Renal cortex interstitium (tissue), 11 donors: ENCODE measurements around the gene ARL5C. TPM values are rescaled to one million over a fixed set of nuclear protein-coding genes. Genes with fewer than 3 reads are reported as not detected.
"Not testable (repeated sequence)": the region's sequence is repeated elsewhere in the genome, so short reads cannot be mapped to it uniquely, and the experiment has no call there.

ENCODE experiments used
- DNase-seq, 11 donors: peaks; one replicate each; pipeline ENCODE4 v3.0.0-alpha.2; 2013; ENCODE audit warnings: low read depth in 9 of 11, low spot score in 4 of 11; ENCODE audit errors: extremely low read depth in 1 of 11
- polyA plus RNA-seq, 3 donors: library from polyadenylated mRNA; unstranded; fragments of 120-200 nt; gene quantifications; one replicate each; pipeline ENCODE4 v1.2.1, GENCODE V29; 2013; ENCODE audit not compliant: insufficient read length in 3 of 3

ARL5C gene
- polyA plus RNA-seq, 3 donors: 0.17 to 0.50 (median 0.44) TPM

DNA sequence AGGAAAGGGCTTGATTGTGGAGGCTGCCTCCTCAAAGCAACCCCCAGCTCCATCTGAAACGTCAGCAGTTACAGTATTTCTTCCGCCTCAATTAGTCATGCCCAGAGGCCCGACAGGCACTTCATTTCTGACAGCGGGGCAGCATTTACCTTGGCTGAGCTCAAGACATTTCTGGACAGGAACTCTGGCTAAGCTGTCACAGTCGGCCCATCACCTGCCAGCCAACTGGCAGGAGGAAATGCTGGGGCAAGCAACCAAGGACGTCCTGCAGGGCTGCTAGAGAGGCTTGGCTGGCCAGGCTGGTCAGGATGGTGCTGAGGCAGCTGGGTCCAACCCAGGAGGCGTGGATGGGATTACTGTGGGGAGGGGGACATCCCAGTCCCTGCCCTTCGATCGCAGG, 42.3 kb downstream of the ARL5C start:
- DNase-seq: no peak

DNA sequence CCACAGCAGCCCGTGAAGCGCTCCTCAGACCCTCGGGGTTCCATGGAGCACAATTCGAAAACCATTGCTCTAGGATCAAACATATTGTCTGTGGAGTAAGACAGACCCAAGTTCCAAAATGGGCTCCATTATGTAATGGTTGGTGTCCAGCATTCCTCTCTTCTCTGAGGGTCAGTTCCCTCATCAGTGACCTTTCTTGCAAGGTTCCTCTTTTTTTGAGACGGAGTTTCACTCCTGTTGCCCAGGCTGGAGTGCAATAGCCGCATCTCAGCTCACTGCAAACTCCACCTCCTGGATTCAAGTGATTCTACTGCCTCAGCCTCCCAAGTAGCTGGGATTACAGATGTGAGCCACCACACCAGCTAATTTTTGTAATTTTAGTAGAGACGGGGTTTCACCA, 43.0 kb downstream of the ARL5C start:
- no peak for DNase-seq

DNA sequence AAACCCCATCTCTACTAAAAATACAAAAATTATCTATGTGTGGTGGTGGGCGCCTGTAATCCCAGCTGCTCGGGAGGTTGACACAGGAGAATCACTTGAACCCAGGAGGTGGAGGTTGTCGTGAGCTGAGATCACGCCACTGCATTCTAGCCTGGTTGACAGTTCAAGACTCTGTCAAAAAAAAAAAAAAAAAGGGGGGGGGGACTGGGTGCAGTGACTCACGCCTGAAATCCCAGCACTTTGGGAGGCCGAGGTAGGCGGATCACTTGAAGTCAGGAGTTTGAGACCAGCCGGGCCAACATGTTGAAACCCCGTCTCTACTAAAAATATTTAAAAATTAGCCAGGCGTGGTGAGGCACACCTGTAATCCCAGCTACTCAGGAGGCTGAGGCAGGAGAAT, 44.0 kb downstream of the ARL5C start:
- not testable (repeated sequence) for DNase-seq

DNA sequence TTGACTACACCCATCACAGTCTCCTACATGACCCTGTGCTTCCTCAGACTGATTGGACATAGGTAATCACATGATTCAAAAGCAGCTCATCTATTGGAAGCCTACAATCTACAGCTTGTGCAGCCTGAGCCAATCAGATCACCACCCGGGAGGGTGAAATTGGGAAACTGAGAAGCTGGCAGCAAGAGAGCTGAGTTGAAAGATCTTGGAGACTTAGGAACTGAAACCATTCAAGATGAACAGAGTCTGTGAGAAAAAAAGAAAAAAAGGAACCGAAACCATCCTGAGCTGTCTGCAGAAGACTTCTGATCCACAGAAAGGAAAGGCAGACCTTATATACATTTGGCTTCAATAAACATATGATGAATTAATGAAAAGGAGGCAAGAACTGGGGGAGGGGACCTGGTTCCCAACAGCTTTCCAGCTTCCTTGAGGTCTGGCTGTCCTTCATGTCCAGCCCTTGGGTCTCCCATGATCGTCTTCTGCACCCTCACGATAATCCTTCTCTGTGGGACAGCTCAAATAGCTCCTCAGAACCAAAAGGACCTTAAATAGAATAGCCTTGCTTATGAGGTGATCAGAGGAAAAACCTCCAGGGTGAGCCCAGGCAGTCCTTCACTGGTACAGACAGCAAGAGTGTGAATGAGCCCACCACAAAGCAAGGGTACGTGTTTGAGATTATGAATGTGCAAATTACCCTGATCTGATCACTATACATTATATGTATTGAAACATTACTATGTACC, 47.1 kb downstream of the ARL5C start:
- DNase-seq: no peak

DNA sequence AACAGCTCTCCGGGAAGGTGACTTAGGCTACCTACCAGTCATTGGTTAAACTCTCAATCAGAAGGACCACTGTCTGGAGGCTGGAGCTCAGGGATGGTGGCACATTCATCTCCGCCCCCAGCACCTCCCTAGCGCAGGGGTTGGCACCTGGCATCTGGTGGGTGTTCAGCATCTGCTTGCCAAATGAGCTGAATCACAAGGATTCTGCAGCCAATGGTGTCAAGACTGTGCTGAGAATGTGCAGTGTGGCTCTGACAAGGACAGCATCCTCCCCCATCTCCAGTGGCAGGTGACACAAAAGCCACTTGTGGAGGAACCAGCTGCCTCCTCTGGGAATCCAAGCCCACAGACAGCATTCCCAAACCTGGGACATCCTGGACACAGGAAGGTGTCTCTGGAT, 49.7 kb downstream of the ARL5C start:
- no peak for DNase-seq

DNA sequence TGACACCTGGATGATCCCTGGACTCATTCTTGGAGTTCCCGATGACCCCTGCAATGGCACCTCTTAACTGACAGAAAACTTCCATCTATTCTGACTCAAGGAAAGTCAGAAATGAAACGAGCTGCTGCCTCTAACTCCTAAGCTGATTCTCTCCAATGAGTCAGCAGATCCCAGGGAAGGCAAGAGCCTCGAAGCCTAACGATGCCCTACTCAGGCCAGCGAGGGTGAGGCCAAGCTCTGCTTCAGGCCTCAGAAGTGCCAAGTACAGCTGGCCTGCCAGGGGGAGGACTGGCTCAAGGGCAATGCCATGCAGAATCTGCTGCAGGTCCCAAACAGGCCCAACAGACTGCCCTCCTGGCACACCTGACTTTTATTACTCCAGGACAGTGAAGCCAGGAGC, 50.8 kb downstream of the ARL5C start:
- no peak for DNase-seq

DNA sequence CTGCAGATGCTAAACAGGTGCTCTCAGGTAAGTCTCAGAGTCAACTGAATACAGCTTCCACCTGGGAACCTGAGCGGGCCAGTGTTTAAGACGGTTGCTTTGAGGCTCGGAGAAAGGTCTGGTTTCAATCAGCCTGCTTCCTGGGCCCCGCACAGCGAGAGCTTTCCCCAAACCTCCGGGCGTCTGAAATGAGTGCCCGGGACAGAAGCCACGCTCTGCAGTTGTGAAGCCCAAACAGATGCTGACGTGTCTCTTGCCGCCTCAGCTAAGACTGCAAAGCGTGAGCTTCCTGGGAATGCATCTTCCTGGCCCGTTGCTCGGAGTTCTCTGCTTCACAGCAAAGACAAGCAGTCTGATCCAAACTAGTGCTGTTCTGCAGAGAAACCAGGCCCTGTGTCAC, 51.2 kb downstream of the ARL5C start:
- DNase-seq: no peak

DNA sequence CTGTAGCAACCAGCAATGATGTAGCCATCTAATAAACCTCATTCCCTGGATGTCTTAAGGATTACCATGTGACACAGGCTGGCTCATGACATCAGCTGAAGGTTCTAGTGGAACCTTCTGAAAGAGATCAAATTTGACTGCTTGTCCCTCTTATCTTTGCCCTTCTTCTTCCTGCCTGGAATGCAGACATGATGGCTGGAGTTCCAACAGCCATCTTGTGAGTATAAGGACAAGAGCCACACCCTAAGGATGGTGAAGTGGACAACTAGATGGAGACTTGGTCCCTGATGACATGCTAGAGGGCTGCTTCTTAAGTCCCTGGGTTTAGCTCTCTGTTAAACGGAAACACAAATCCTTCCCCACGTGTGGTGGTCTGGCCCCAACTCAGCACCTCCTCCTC, 52.1 kb downstream of the ARL5C start:
- DNase-seq: no peak

DNA sequence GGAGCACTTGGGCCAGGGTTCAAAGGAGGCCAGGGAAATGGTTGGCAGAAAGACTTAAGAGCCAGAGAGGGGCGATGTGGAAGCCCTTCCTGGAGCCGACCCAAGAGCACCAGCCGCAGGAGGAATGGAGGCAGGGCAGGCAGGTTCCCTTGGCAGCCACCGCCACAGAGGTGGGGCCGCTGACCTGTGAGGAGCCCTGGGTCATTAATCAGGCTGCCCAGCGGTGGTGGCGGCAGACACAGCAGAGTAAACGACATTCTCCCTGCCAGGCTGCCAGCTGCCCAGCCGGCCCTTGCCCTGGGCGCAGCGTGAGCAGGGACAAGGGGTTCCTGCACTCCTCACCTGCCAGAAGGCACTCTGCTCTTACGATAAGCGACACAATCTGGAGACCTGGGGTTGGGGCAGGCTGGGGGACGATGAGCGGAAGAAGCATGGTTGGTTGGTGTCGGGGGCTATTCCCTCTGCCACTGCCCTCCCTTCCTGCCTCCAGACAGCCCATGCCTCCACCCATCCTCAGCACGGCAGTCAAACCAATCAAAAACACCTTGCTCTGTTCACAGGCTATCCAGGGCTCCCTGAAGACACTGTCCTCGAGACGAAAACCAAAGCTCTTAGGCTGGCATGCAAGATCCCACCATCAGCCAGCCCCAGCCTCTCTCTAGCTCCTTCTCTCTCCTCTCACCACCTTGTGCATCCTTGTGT, 55.4 kb downstream of the ARL5C start:
- peak in 1 of 11 donors; percentile 39 for DNase-seq

DNA sequence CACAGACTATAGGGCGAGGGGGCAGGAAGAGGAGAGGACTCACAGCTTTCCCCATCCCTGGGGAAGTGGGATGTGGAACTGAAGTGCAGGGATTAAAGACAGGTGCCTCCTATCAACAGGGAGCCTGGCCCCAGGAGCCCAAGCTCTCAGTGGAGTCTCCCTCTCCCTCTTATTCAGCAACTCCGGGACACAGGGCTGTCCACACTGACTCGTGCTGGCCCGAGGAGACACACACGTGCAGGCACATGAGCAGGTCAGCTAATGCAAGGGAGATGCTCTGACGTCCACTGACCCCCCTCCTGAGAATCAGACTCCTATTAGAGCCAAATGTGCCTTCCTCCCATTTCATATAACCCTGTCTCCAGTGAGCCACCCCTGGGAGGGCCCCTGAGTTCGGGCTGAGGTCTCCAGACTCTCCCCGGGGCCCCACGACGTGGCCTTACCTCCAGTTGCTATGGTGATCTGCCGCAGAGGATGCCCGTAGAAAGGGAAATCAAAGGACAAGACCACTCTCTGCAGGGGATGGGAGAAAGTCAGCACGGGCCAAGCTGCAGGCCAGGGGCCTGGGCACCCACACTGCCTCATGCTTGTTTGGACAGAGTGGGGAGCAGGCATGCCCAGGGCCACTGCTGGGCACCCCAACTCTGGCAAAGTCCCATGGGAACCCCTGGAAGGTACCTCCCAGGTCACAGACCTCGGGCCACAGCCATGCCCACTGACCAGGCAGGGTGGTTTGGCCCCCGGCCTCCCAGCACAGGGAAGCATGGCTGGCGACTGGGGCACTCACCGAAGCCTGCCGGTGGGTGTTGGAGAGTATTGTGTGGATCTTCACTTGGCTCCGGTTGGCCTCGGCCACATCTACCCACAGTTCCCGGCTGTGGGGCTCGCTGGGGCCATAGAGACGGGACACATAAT, 57.2 kb downstream of the ARL5C start:
- DNase-seq: no peak

DNA sequence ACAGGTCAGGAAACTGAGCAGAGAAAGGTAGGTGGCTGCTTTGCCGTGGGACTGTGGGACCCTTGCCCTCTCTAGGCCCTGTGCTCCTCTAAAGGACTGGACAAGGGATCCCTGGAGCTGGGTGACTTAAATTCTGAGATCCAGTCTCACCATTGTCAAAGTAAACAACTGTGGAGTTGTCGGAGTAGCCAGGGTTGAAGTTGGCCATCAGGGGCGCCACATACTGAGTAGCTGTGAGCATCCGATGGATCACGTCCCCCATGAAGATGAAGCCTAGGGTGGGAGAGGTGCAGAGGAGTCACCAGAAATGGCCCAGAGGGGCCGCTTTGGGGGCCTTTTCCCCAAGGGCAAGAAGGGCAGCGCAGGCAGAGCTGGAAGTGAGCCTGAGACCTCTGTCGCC, 58.0 kb downstream of the ARL5C start:
- no peak for DNase-seq

DNA sequence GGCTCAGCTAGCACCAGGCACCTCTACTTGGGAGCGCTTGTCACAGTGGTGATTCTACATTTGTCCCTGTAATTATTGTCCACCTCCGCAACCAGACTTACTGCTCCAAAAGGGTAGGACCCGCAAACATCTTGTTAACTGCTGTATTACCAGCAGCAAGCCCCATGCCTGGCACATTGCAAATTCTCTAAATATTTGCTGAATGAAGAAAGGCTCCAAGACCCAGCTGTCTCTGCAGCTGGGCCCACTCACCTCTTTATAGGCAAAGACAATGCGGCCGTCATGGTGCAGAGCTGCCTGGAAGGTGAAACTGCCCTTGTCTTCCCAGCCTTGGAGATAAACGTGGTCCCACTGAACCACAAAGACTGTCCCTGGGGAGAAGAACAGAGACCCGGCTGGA, 58.8 kb downstream of the ARL5C start:
- no peak for DNase-seq

Other genes with a start within 250 kb of the ARL5C start
- under 1 TPM in 1 of 3 donors, not detected in 2; 0.07 TPM for gene FBXO47, start 198.8 kb downstream of the ARL5C start, polyA plus RNA-seq
- gene PLXDC1, start 14.5 kb downstream of the ARL5C start, polyA plus RNA-seq: 1 to 10 TPM; 4.9 to 9.2 (median 7.2) TPM
- 10 to 100 TPM in 1 of 3 donors, 1 to 10 TPM in 2; 8.8 to 13.3 (median 9.6) TPM for gene CACNB1, start 31.5 kb upstream of the ARL5C start, polyA plus RNA-seq
- gene RPL19, start 34.1 kb upstream of the ARL5C start, polyA plus RNA-seq: 1,000 to 10,000 TPM; 1,879 to 2,308 (median 2,025) TPM
- gene STAC2, start 59.8 kb upstream of the ARL5C start, polyA plus RNA-seq: 1 to 10 TPM; 3.3 to 4.5 (median 3.6) TPM
- gene FBXL20, start 235.5 kb upstream of the ARL5C start, polyA plus RNA-seq: 10 to 100 TPM; 11.8 to 15.1 (median 13.2) TPM